RPMI8226 (cell line): Measurements from ENCODE around the gene KCTD17.
A peak's percentile ranks its signal among the peaks of the same experiment; 100 is the strongest.

ENCODE experiments used
- DNase-seq: peaks from one replicate; pipeline ENCODE4 v3.0.0-alpha.2; 2015

KCTD17 gene

GRCh38 chr22:37043828-37044538 is 7.6 kb upstream of the KCTD17 start:
- peak; percentile 89 for DNase-seq

GRCh38 chr22:37044634-37045625 is 6.6 kb upstream of the KCTD17 start:
- DNase-seq: no peak

DNA sequence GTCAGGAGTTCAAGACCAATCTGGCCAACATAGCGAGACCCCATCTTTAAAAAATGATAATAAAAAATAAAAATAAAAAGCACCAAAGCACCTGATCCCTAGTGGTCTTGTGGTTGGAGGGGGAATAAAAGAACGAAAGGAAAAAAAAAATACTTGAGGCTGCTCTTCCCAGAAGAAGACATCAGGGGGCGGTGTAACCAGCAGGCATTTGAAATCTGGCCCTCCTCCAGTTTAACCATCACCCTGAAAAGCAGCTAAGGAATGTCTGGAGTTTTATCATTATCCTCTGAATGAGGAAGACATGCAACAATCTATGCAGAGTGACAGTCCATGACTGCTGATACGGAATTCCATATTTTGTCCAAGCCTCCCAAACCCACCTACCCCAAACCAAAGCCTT is 5.6 kb upstream of the KCTD17 start:
- DNase-seq: no peak

DNA sequence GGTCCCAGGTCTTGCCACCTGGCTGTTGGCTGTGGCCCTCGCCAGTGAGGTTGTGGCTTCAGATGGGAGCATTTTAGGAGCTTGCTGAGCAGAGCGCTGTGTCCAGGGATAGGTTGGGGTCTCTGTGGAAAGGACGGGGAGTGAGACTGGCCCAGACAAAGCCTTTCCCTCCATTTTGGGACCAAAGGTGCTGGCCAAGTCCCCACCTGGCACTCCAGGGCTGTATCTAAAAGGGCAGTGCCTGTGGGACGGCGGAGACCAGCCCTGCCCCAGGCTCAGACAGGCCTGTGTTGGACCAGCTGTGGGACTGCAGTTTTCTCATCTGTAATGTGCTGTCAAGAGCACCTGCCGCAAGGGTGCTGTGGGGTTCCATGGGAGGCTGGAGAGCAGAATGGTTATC is 5.0 kb upstream of the KCTD17 start:
- DNase-seq: no peak

DNA sequence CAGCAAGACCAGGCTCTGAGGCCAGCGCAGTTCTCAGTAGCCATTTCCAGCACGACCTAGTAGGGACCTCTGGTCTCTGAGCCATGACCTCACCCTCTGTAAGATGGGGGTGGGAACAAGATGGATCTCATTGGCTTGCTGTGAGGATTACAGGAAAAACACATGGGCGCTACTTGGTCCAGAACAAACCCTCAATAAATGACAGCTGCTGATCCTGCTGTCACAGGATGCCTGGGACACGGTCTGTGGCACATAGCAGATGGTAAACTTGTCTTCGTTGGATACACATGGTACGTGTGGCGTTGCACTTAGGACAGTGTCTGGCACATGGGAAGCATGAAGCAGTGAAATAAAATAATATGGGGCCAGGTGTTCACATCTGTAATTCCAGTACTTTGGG is 4.5 kb upstream of the KCTD17 start:
- no peak for DNase-seq

GRCh38 chr22:37048133-37048532 is 3.4 kb upstream of the KCTD17 start:
- no peak for DNase-seq

- no peak for DNase-seq
Measured at GRCh38 chr22:37049224-37049623, 2.3 kb upstream of the KCTD17 start.

- no peak for DNase-seq
Measured at GRCh38 chr22:37050913-37051312, 629 bp upstream of the KCTD17 start.

DNA sequence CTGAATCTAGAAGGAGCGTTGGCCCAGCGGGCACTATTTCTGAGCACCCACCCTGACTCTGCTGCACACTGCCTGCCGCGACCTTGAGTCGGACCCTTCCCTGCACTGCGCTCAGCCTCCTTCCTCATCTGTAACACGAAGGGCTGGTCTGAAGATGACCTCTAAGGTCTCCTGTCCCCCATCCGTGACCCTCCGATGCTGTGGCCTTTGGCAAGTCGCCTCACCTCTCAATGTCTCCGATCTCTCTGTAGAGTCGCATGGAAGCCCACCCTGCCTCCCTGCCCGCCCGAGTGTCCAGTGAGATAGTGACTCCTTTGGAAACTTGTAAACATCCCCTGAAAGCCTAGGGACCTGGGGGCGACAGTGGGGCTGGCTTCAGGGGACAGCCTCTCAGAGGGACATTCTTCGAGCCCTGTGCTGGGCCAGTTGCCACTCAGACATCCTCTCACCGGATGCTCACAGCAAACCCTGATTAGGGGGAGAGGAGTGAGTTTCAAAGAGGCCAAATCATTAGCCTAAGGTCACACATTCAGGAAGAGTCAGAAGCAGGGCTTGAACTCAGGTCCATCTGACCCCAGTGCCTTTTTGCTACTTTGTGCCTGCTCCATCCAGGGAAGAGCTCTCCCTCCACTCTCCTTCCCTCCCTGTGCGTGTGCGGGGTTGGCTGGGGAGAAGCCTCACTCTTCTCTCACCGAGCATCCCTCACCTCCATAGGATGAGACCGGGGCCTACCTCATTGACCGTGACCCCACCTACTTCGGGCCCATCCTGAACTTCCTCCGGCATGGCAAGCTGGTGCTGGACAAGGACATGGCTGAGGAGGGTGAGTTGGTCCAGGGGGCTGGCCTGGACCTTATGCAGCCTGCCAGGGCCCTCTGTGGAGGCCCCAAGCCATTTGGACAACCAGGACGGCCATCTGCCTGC is 1.1 kb downstream of the KCTD17 start:
- DNase-seq: no peak

- DNase-seq: no peak
Measured at GRCh38 chr22:37053310-37054055, 1.9 kb downstream of the KCTD17 start.

DNA sequence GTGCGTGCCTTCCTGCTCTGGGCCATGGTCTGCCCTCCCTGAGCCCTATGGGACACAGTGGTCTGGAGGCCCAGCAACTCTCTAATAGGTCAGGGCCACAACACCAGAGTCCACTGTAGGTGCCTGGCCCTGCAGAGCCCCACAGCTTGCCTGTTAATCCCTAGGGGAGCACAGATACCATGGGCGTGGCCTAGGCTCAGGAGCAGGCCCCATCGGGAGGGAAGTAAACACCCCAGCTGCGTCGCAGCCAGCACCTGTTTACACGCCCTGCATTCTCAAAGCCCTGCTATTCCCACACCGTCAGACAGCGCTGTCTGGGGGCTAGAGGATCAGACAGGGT is 2.5 kb downstream of the KCTD17 start:
- no peak for DNase-seq

DNA sequence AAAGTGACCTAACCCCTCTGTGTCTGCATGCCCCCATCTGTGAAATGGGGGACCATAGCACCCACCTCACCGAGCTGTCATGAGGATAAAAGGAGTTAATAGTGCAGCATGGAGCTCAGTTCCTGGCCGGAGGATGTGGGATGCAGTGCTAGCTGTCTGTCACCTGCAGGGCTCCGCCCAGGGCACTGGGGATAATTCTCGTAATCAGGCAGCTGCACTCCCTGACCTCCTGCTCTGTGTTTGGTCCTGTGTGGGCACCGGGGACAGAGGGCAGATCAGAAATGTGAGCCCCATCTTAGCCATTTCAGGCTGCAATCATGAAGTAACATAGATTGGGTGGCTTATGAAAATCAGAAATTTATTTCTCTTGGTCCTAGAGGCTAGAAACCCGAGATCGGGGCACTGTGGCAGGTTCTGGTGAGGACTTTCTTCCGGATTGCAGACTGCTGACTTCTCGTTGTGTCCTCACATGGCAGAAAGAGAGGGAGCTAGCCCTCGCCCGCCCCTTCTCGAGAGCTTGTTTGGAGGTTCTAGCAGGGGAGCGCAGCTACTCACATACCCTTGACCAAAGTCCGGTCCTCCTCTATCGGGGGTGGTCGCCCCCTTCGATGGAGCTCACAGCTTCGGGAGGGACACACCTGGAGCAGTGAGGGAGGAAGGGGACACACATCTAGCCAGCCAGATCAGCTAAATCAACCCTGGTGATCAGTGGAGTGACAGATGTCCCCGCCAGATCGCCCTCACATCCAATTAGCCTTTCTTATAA is 3.2 kb downstream of the KCTD17 start:
- no peak for DNase-seq

DNA sequence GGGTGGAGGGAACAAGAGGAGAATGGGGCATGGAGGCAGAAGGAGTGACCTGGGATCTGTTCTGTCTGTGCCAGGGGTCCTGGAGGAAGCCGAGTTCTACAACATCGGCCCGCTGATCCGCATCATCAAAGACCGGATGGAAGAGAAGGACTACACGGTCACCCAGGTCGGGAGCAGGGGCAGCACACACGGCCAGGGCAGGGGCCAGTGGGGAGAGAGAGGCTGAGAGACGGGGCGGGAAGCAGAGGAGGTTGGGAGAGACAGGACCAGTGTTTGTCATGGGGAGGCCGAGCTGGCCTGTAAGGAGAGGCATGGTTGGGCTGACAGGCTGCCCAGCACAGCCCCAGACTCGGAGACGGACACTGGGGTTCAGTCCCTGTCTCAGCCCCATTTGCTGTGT is 4.7 kb downstream of the KCTD17 start:
- no peak for DNase-seq

GRCh38 chr22:37057226-37057625 is 5.7 kb downstream of the KCTD17 start:
- no peak for DNase-seq

GRCh38 chr22:37057796-37058510 is 6.4 kb downstream of the KCTD17 start:
- no peak for DNase-seq

DNA sequence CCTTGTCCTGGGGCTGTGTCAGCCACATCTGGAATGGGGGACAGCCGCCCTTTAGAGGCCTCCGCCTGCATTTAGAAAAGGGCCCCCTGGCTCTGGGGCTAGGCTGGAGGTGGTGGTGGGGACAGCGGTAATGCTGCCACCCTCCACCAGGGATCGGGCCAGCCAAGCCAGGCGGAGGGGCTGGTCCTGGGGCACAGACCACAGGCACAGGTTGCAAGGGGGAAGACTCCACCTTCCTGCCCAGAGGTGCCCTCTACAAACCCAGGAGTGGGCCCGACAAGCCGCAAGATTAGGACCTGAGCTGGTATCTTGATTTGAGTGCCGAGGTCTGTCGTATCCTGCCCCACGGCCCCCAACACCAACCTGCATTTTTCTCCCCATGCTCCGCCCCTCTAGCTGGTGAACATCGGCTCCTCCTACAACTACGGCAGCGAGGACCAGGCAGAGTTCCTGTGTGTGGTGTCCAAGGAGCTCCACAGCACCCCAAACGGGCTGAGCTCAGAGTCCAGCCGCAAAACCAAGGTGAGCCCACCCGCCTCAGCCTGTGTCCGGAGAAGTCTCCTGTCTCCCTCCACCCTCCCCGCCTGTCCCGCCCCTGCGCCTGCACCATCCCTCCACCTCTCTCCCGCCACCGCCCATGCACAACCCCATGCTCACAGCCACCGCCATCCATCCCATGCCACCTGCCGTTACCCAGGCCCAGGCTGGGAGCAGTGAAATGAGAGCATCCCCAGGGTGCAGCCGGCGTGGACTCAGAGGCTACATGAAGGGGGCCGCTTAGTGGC is 7.6 kb downstream of the KCTD17 start:
- no peak for DNase-seq

GRCh38 chr22:37059876-37060449 is 8.4 kb downstream of the KCTD17 start:
- DNase-seq: no peak

- DNase-seq: no peak
Measured at GRCh38 chr22:37060801-37061610, 9.5 kb downstream of the KCTD17 start.
